Pancreas (tissue), 10 donors: ENCODE data around the gene MSI2. TPM values are rescaled to one million over a fixed set of nuclear protein-coding genes. Genes with fewer than 3 reads are reported as not detected.

Experiments used
- ATAC-seq, 4 donors: fragments of 200-7000 bp; cut with Tn5 transposase; one replicate each; pipeline versions ENCODE4 v1.8.0 to v1.9.1; 2020; ENCODE audit warnings: mild to moderate bottlenecking in 4 of 4, moderate library complexity in 4 of 4
- DNase-seq, 6 donors: peaks; one replicate each; pipeline ENCODE4 v3.0.0-alpha.2; 2020
- FAIRE-seq: peaks from 2 replicates; lab custom pipeline; 2012; peaks lifted over from hg19 to GRCh38; lab: Jason Lieb, UNC
- H3K27ac ChIP-seq, 4 donors: fragments of 200-600 bp; sonication (generic); 1 replicate in 3 of 4; 2 replicates in 1 of 4; pipeline versions ENCODE4 v1.5.0 to v1.8.0; 2020
- H3K27me3 ChIP-seq, 4 donors: fragments of 200-600 bp; one replicate each; pipeline ENCODE4 v1.8.0; 2021
- H3K36me3 ChIP-seq, 3 donors: fragments of 200-600 bp; sonication (generic) in 1 of 3; one replicate each; pipeline versions ENCODE4 v1.5.0 to v1.8.0; 2020 to 2021
- H3K4me1 ChIP-seq, 3 donors: fragments of 200-600 bp; one replicate each; pipeline ENCODE4 v1.8.0; 2021
- H3K4me3 ChIP-seq, 4 donors: fragments of 200-600 bp; sonication (generic) in 2 of 4; one replicate each; pipeline versions ENCODE4 v1.5.0 to v1.8.0; 2020 to 2021
- H3K9me3 ChIP-seq, 4 donors: fragments of 200-600 bp; one replicate each; pipeline ENCODE4 v1.8.0; 2021
- CTCF ChIP-seq, 4 donors: fragments of 200-600 bp; sonication (generic) in 3 of 4; IDR thresholded peaks; one replicate each; pipeline versions ENCODE4 v1.5.0 to v1.8.0; 2021; ENCODE audit warnings: antibody characterized with exemption in 4 of 4
- WGBS, 2 donors: extraction: QIAGEN DNeasy Blood & Tissue Kit; methylation state at CpG; one replicate each; pipeline ENCODE4 v1.1.7; 2013; 5-methylcytosine and 5-hydroxymethylcytosine counted together
- intact Hi-C, 3 donors: fragments of 100-400 bp; cut with DNase I; formaldehyde crosslinking; loops; one replicate each; pipeline versions ENCODE4 v1.11.1 to v1.14.2; 2022
- polyA plus RNA-seq, 2 donors: library from polyadenylated mRNA; stranded (reverse); fragments of 200-250 nt; gene quantifications; one replicate each; pipeline ENCODE4 v1.2.3, GENCODE V29; 2013
- total RNA-seq, 6 donors: library from RNA; stranded (reverse); fragmentation: NEBNext Ultra II Directional in 4 of 6; extraction: Animal tissue kit (Norgen Biotek cat#: 25700) in 4 of 6; gene quantifications; one replicate each; pipeline versions ENCODE4 v1.2.1 to v1.2.4, GENCODE V29; 2021 to 2023
- donor health status: healthy with polysubstance abuse.
- donor health status: DM: no; HTN: no; CAD: no; lungs with moderate emphysema.
- donor health status: DM: no; HTN: no; CAD: no.
- donor health status: control.
- donor health status: control.
- donor health status: Bipolar disorder and iron deficiency.
- donor health status: DM: yes; HTN: yes; CAD: no.
- donor health status: DM: no; HTN: no; CAD: no.
- donor health status: DM: no; HTN: no; CAD: no.
- donor health status: DM: yes; HTN: yes; CAD: no.

MSI2 gene
- total and polyA plus RNA-seq, 8 donors, result 10.4 to 48.9 (median 30.1) TPM

GRCh38 chr17:57593739-57594462 is 337.6 kb downstream of the MSI2 start:
- H3K4me3 ChIP-seq, result no peak overlapping the region
- intact Hi-C loops, result no loop called here
- WGBS, 2 donors, result 94 to 96% methylated on average over 14 of the region's 14 CpGs

DNA sequence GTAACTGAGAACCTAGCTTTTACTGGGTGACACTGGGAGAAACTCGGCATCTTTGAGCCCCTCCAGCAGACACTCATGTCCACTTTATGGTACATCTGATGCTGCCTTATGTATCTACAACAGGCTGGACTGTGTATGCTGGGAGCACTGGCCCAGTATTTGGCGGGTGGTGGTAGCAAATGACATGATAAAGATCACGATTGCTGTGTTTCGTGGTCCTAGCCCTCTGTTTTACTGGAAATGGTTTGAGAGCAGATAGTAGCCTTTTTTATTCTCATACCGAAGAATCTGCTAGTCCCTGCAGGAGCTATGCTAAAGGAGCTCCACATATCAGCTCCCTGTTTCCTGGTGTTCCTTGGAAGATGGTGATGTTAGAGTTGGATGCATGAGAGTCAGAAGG is 338.4 kb downstream of the MSI2 start:
- FAIRE-seq (no peak), ATAC-seq (no peak), DNase-seq (no peak)
- no peak for TF ChIP-seq CTCF (IDR thresholded peaks at IDR 0.05)
- 96 to 98% methylated on average over 5 of the region's 5 CpGs for WGBS, 2 donors
- Histone ChIP-seq H3K27ac (no peak overlapping the region), H3K4me1 (peaks cover 4 to 12% (median 10%) of the 10 kb centered on the region in 3 donors), H3K36me3 (no peaks in the 10 kb centered on the region), H3K27me3 (no peaks in the 10 kb centered on the region), H3K4me3 (no peak overlapping the region), H3K9me3 (no peaks in the 10 kb centered on the region)
- intact Hi-C loops, result no loop called here

More at GRCh38 chr17:57593739-57594462, 337.6 kb downstream of the MSI2 start:
- Histone ChIP-seq H3K4me1 (peaks cover 4 to 12% (median 10%) of the 10 kb centered on the region in 3 donors), H3K9me3 (no peaks in the 10 kb centered on the region), H3K27me3 (no peaks in the 10 kb centered on the region), H3K27ac (no peak overlapping the region), H3K36me3 (no peaks in the 10 kb centered on the region)
- TF ChIP-seq CTCF (IDR thresholded peaks at IDR 0.05), result no peak
- FAIRE-seq (no peak), DNase-seq (no peak), ATAC-seq (no peak)

DNA sequence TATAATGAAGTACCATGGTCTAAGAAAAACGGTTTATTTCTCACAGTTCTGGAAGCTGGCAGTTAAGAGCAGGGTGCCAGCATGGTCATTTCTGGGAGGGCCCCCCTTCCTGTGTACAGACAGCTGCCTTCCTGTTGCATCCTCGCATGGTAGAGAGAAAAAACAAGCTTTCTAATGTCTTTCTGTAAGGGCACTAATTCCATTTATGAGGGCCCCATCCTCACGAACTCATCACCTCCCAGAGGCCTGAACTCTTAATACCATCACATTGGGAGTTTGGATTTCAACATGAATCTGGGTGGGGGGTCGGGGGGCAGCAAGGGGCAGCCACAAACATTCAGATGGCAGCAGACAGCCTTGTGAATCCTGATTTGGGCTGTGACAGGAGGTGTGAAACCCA is 339.1 kb downstream of the MSI2 start:
- no peak for ATAC-seq
- intact Hi-C loops, result no loop called here
- Histone ChIP-seq H3K4me1 (peaks cover 4 to 12% (median 10%) of the 10 kb centered on the region in 3 donors), H3K9me3 (no peaks in the 10 kb centered on the region), H3K36me3 (no peaks in the 10 kb centered on the region), H3K27ac (no peak overlapping the region), H3K4me3 (no peak overlapping the region), H3K27me3 (no peaks in the 10 kb centered on the region)
- TF ChIP-seq CTCF (IDR thresholded peaks at IDR 0.05), result no peak
- WGBS, 2 donors, result 92 to 97% methylated on average over 4 of the region's 4 CpGs
- no peak for FAIRE-seq
- DNase-seq, result no peak

- FAIRE-seq (no peak), ATAC-seq (no peak), DNase-seq (peak in 1 of 6 donors; percentile 42)
- no peak overlapping the region for H3K27ac ChIP-seq
- intact Hi-C loops, result no loop called here
- 80 to 87% methylated on average over 27 of the region's 27 CpGs for WGBS, 2 donors
- no peaks in the 10 kb centered on the region for H3K27me3 ChIP-seq
- H3K36me3 ChIP-seq, result no peaks in the 10 kb centered on the region
- TF ChIP-seq CTCF (IDR thresholded peaks at IDR 0.05), result no peak
- peaks cover 4 to 12% (median 10%) of the 10 kb centered on the region in 3 donors for H3K4me1 ChIP-seq
- H3K4me3 ChIP-seq, result no peak overlapping the region
- H3K9me3 ChIP-seq, result no peaks in the 10 kb centered on the region
Observed at GRCh38 chr17:57595947-57596695, 339.8 kb downstream of the MSI2 start.
